NCI-H1105 (cell line): ENCODE results near the gene PPP2R2C.

ENCODE experiments used
- DNase-seq: peaks from one replicate; lab custom pipeline; 2025; lab: John Stamatoyannopoulos, UW

Gene PPP2R2C

DNA sequence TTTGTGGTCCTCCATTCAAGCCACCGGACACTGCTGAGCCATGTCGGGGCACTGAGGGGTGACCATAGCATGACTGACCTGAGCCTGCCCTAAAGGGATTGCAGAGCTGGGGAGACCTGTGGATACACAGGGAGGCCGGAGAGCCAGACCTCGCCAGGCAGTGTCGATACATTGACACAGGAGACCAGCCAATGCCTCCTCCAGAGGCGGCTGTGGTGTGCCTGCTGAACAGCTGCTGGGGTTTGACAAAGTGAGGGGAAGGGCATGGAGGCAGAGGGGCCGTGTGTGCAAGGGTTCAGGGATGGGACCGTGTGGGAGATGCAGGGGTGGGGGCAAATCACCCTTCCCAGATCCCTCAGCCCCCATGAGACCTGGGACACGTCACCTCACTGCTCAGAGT, 48.0 kb downstream of the PPP2R2C start:
- DNase-seq: no peak

DNA sequence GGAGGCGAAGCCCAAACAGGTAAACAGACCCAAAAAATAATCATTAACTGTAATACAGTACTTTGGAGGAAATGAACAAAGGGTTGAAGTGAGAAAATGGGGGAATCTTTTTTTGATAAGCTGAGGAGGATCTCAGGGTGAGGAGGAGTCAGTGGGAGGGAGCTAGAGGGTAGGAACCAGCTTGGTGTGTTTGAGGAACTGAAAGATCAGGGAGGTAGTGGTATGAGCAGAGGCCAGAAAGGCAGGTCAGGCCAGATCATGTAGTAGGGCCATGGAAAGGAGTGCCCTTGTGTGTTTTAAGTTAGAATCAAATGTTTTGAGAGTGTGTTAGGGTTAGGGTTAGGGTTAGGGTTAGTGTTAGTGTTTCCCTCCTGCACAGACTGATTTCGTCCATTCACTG, 48.8 kb downstream of the PPP2R2C start:
- no peak for DNase-seq

DNA sequence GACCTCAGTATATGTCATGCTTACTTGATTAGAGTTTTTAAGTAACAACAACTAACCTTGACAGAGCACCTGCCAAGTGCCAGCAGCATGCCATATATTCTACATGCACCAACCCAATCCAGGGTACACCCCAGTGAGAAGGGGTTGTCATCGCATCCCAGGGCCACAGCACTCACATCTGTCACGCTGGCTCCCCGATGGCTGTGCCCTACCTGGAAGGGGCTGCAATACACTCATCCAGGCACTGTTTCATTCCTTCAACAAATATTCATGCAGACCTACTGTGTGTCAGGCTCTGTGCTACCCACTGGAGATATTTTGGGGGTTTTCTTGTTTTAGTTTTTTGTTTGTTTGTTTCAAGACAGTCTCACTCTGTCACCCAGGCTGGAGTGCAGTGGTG, 49.5 kb downstream of the PPP2R2C start:
- DNase-seq: no peak

DNA sequence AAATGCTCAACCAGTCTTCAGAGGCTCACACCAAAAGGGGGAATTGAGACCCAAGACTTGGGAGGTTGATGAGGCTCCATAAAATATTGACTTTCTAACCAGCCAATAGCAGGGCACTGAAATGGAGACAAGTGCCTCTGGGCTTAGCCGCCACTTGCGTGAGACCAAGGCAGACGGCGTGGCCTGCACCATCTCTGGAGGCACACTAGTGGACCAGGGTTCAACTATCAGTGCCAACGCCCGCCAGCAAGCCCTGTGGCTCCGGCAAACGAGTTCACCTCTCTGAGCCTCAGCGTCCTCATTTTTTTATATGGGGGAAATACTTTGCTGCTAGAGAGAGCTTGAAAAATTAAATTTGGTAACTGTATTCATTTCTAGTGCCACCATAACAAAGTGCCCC, 50.3 kb downstream of the PPP2R2C start:
- no peak for DNase-seq

DNA sequence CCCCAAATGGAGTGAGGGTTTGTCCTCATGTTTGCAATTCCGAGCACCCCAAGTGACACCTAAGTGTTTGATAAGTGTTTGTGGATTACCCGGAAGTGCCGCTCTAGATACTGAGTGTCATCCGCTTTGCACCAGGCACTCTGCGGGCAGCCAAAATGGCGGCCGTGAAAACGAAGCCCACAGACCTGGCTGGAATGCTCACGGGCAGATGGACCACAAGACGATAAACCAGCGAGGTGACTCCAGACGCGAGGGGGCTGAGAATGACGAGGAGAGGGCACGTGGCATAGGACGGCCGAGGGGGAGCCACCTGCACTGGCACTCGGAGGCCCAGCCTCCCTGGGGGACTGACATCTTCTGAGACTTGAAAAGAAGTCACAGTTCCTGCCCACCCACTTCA, 51.0 kb downstream of the PPP2R2C start:
- DNase-seq: no peak

DNA sequence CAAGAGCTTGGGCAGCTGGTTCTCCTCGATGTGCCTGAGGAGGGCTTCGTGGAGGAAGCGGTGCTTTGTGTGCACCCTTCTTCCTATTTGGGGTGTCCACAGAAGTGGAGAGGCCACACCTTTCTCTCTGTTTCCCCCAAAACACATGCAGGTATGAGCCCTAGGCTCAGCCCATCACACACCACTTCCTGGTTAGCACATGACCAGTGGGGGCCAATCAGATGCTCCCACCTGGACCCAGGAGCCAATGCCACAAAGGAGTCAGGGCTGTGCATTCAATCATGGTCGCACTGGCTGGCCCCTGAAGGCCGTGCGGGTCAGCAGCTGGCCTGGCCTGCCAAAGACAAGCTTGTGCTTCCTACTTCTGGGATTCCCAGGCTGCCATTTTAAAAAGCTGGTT, 51.4 kb downstream of the PPP2R2C start:
- DNase-seq: no peak

DNA sequence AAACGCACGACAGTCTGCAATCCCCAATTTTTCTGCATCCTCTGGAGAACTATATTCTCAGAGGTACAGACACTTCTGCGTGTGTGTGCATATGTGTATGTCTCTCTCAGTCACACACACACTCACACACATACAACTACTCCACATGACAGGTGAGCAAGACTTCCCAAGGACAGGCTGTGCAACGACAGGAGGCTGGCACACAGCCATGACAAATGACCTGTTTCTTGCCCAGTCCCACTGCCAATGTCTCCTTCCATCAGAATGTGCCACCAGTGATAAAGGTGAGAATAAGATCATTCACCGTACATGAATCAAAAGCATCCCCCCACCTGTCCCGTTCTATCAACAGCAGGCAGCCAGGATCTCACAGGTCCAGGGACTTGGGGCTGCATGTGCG, 52.4 kb downstream of the PPP2R2C start:
- DNase-seq: no peak

DNA sequence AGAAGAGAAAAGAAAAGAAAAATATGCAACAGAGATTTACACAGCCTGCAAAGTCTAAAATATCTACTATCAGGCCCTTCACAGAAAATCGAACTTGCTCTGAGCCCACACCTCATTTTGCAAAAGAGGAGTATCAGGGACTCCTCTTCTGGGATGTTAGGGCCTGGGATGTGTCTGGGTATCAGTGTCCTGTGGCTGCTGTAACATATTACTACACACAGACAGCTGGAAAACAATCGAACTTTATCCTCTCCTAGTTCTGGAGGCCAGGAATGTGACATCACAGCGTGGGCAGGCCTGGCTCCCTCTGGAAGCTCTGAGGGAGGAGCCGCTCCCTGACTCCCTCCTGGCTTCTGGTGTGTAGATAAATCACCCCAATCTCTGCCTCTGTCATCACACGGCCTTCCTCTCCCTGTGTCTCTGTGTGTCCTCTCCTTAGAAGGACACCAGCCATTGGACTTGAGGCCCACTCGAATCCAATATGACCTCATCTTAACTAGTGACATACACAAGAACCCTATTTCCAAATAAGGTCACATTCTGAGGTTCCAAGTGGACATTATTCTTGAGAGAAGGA, 52.9 kb downstream of the PPP2R2C start:
- DNase-seq: no peak

DNA sequence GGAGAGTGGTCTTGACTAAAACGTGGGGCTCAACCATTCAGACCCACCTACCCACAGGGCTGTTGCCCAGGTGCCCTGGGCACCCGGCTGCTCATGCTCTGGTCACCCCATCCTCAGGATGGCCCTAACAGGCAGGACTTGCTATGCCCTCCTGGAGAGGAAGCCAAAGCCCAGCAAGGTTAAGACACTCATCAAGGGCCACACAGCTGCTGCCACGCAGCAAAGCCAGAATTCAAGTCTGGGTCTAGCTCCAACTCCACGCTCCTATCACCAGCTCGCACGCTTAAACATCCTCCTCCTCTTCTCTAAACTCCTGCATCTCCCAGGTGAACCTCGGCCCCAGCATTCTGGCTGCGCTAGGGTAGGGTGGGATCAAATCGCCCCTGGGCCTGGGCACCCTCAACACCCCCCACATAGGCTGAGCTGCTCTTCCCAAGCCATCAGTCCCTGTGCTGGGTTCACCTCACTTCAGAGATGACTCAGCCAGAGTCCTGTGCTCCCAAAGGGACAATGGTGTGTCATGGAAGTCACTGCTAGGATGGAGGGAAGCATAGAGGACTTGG, 54.1 kb downstream of the PPP2R2C start:
- no peak for DNase-seq

DNA sequence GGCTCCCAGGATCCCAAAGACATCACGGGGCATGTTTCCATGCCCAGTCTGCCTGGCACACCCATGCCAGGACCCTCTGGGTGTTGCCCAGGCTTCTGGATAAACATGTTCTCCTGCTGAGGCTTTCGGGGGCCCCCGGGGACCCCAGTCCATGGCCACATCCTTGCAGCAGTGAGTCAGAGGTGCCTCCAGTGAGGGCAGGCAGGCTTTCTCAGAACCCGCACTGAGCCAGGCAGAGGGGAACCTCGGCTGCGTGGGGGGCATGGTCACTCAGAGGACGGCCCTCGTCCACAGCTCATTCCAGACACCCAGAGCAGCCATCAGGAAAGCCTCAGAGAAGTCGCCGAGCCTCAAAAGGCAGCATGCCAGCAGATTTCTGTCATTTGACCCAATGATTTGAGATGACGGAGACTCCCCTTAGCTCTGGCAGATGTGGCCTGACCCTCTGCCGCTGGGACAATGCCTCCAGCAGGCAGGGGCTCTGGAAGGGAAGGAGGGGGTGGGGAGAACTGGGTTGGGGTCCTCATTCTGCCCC, 54.8 kb downstream of the PPP2R2C start:
- DNase-seq: no peak

DNA sequence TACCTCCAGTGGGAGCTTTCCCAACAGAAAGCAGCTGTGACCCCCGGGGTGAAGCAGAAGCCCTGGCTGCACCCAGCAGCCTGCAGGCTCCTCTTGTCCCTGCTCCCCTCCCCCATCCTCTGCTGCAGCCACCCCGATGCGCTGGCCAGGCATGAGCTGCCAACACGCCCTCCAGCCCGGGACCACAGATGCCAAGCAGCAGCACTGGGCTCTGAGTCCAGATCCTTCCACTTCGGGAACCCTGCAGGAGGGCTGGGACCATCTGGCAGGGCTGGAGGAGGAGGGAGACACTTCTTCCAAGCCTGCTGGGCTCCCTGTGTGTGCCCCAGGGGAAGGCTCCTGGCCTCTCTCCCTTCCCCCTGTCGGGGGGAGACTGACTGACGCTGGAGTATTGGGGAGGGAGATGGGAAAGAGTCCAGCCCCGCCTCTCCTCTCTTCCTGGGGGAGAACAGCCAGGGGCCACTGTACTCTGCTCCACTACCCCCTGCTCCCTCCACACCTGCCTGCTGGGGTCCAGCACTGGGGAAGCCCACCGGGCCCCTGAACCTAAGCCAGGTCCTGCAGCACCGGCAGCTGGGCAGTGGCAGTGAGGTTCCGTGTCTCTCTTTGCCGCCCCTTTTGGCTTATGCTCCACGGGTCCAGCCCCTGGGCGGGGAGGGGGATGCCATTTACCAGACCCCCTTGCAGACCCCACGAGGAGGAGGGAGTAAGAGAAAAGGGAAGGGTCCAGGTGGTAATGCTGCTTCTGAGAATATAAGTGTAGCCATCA, 55.7 kb downstream of the PPP2R2C start:
- no peak for DNase-seq

DNA sequence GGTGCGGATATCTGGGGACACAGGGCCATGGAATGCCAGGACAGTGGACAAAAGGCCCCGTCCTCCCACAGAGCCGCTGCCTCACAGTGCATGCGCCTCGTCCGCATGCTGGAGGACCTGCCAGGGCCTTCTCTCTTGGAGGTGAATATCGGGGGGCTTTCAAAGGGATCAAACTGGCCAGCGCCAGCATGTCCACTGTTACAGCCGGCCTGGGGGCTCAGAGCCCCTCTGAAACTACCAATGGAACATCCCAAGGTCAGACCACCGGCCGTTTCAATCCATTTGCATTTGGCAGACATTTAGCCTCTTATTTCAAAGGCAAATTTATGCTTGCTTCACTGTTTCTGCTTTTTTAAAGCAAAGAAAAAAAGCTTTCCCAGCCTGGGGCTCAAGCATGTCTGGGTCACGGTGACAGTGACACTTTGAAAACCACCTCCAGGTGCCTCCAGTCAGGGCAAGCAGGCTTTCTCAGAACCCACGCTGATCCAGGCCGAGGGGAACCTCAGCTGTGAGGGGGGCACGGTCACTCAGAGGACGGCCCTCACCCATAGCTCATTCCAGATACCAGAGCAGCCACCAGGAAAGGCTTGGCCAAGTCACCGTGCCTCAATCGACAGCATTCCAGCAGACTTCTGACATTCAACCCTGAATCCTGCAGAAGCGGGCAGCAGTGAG, 57.2 kb downstream of the PPP2R2C start:
- DNase-seq: no peak

DNA sequence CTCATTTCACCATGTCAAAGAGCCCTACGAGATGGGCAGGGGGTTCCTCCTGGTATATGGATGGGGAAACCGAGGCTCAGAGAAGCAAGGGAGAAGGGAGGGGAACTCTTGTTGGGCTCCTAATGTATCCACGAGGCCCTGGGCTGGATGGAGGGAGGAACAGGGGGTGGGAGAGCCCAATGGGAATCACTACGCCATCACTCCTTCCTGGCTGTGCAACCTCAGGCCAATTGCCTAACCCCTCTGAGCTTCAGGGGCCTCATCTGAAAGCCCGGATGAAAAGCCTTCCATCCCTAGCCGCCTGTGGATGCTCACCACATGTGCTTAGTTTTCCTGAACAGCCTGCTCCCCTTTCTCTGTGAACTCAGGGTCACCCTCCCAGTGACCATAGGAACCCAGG, 57.8 kb downstream of the PPP2R2C start:
- no peak for DNase-seq

DNA sequence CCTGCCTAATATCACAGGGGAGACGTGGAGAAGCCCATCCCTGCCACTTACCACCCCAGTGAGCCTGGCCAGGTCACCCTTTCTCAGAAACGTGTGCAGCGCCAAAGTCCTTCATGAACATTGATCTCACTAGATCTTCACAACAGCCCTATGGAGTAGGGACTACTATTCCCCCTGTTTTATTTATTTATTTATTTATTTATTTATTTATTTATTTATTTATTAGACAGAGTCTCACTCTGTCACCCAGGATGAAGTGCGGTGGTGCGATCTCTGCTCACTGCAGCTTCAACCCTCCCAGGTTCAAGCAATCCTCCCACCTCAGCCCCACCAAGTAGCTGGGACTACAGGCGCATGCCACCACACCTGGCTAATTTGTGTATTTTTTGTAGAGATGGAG, 61.8 kb downstream of the PPP2R2C start:
- no peak for DNase-seq

DNA sequence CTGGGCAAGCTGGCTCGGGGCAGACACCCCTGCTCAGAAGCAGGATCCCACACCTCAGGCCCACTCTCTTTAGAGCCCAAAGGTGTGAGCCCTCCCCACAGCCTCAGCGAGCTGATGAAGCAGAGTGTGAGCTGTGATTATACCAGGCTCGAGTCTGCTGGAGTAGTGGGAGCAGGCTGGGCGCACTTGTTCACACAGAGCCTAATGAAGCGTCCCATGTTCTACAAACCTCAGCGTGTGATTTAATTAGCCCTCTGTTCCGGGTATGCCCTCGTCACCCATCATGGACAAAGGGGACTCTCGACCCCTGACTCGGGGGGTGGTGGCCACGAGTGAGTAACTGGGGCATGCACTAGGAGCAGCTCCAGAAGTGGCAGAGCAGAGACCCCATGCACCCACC, 62.3 kb downstream of the PPP2R2C start:
- no peak for DNase-seq

DNA sequence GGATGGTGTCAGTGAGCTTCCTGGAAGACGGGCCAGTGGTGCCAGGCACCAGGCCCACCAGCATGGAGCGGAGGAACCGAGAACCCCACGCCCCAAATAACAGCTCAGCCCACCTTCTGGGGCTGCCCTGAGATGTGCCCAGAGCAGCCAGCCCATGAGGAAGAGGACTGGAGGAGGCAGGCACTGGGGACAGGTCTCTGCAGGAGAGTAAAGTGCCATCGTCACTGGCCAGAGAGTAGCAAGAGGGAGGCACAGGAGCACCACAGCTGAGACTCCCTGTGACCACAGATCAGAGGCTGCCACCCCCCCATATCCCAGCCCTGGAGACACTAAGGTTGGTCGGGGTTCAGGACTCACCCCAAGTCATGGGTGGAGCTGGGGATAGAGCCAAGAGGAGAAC, 63.0 kb downstream of the PPP2R2C start:
- DNase-seq: no peak

DNA sequence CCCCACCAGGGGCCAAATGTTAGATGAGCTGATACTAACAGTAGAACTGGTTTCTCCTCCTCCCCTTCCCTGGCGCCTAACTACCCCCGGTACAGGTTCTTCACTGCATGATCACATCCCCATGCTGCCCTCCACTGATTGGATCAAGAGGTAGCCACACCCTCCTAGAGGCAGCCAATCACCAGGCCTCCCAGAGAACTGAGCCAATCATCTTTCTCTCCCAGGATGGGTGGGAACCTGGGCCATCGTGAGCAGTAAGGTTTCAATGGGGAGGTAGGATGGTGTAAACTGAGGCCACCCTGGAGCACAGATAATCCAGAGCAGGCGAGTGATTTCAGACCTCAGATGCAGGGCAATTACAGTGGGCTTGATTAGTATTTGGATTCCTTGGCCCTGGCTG, 64.2 kb downstream of the PPP2R2C start:
- no peak for DNase-seq

DNA sequence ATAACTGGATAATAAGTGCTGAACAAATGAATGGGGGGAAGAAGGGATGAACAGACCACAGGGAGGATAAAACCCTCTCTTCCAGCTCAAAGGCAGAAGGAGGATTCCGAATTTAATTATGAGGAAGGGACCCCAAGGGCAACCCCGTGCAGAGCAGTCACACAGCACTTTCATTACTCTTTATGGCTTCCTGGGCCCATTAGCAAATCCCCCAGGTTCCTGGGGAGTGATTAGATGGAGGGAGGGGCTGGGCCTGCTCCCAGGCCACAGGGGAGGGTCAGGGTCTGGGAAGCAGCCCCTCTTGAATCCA, 67.1 kb downstream of the PPP2R2C start:
- DNase-seq: no peak

DNA sequence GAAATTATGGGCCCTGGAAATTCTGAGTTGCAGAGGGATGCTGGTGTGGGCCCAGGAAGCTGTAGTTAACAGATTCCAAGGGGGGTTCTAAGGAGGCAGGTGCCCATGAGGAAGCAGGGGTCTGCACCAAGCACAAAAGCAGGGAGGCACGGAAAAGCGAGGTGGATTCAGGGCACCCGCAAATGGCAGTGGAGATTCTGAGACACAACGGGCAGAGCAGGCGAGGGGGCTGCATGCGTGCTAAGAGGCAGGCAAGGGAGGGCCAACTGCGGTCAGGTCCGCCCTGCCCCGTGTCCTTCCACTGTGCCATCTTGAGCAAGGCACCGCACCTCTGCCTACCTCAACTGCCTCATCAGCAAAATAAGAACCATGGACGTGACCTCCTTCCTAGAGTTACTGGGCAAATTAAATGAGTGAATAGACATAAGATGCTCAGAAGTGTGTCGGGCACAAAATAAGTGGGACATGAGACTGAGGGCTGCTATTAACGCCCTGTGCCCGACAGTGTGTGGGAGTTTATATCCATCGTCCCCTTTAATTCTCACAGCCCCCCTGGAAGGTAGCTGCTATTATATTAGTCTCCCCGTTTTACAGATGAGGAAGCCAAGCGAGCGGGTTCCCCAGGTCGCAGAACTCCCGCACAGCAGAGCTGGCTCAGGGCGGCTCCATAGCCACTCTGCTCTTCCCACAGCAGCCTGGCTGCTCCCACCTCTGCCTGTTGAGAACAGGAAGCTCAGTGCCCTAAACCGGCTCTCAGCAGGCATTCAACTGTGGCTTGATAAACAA, 67.6 kb downstream of the PPP2R2C start:
- no peak for DNase-seq

DNA sequence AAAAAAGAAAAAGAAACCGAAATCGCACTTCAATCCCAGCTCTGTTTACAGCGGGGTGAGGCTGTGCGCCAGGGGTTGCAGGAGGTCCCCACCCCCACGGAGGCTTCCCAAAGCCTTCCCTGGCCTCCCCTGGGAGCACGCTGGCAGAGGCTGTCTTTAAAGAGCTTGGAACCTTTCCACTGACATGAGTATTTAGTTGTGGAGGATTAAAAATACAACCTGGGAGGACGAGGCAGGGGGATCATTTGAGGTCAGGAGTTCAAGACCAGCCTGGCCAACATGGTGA, 69.1 kb downstream of the PPP2R2C start:
- DNase-seq: no peak

DNA sequence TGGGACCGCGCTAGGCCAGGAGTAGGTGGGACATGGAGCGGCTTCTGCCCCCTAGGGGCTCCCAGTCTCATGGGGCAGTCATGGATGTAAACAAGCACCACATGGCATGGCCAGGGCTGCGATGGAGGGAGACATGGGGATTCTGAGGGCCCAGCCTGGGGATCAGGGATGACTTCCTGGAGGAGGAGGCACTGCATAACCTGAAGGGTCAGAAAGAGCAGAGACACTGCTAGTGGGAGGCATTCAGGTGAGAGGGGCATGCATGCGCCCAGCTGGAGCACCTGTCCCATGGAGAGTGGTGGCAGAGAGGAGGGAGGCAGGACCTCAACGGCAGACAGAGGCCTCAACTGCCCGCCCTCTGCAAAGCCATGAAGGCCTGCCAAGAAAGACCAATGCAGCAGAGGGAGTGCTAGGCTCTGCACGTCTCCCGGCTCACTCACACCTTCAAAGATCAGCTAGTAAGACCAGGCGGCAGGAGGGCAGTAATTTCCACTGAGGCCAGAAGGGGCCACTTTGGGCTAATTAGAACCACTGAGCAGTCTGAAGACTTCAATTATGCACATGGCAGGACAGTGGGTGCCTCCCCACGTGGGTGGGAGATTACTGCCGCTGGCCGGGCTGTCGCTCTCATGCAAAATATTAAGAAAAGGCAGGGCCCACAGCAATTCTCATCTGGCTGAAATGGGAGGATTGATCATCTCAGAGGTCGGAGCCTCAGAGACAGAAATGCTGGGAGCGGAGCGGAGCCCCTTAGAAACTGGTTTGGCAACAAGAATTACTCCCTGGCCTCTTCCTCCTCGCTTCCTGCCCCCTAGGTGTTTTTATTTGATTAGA, 69.6 kb downstream of the PPP2R2C start:
- DNase-seq: no peak

DNA sequence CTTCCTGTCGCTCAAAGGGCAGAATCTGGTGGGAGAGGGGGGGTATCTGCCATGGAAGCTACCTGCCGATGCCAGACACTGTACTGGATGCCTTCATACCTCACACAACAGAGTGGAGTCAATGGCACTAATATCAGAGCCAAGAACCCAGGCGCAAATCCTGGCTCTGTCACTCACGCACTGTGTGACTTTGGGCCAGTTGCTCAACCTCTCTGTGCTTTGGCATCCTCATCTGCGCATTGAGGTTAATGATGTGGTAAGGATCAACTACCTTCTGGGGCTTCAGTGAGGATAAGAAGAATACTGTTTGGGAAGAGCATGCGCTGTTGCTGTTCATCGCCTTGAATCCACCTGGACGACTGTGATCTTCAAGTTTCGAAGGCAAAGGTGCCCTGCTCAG, 70.6 kb downstream of the PPP2R2C start:
- no peak for DNase-seq
